Measurements from ENCODE around the gene MED27.

Gene MED27

DNA sequence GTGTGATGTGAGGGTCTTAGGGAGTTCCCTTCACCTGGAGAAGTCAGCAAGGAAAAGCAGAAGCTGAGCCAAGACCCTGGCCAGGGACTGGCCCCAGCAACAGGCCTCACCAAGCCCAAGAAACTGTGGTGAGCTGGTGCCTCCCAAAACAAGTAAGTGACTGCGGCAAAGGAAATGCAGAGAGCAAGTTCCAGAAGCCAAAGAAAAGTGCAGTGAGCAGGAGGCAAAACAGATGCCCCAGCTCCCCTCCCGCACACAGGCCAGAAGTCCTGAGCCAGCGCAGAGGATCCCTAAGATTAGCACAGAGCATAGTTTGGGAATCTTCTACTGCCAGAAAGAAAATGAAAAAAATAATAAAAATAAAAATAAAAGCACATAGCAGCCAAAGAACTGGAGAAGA, 13.2 kb downstream of the MED27 start:
- TF ChIP-seq YY1 (IDR thresholded peaks at IDR 0.05; ENCODE audit: low read depth) (no peak), MAX (IDR thresholded peaks at IDR 0.05) (no peak), CREB1 (IDR thresholded peaks at IDR 0.05; ENCODE audit: low read depth) (no peak), CEBPB (IDR thresholded peaks at IDR 0.05) (no peak), TAF1 (IDR thresholded peaks at IDR 0.05; ENCODE audit: low read depth) (no peak), ZBTB7A (IDR thresholded peaks at IDR 0.05; ENCODE audit: low read depth) (no peak), EP300 (IDR thresholded peaks at IDR 0.05; ENCODE audit: borderline replicate concordance) (no peak), NFIC (IDR thresholded peaks at IDR 0.05) (no peak), REST (IDR thresholded peaks at IDR 0.05; ENCODE audit: low read depth) (no peak), TCF12 (IDR thresholded peaks at IDR 0.05; ENCODE audit: low read depth) (no peak)

DNA sequence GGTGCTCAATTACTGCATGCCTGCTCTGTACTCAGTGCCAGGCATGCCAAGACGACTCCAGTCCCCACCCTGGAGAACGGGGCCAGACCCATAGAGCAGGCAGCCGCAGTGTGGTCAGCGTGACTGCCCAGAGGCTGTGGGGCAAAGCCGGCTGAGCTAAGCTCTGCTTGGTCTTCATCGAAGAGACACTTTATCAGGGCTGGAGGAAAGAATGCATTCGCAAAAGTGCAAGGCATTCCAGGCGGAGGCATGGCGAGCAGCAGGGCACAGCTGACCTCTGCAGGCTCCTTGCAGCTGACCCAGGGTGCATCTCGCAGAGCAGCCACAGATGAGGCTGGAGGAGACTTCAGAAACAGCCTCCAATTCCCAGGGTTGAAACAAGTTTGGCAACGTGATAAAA, 13.6 kb downstream of the MED27 start:
- TF ChIP-seq ZBTB7A (IDR thresholded peaks at IDR 0.05; ENCODE audit: low read depth) (no peak), CEBPB (IDR thresholded peaks at IDR 0.05) (no peak), TEAD4 (IDR thresholded peaks at IDR 0.05) (no peak), FOXM1 (IDR thresholded peaks at IDR 0.05; ENCODE audit: borderline replicate concordance, low read depth) (no peak), YY1 (IDR thresholded peaks at IDR 0.05; ENCODE audit: low read depth) (no peak), EP300 (IDR thresholded peaks at IDR 0.05; ENCODE audit: borderline replicate concordance) (no peak), TAF1 (IDR thresholded peaks at IDR 0.05; ENCODE audit: low read depth) (no peak), EGR1 (IDR thresholded peaks at IDR 0.05) (no peak), TCF12 (IDR thresholded peaks at IDR 0.05; ENCODE audit: low read depth) (no peak), REST (IDR thresholded peaks at IDR 0.05; ENCODE audit: low read depth) (no peak)

DNA sequence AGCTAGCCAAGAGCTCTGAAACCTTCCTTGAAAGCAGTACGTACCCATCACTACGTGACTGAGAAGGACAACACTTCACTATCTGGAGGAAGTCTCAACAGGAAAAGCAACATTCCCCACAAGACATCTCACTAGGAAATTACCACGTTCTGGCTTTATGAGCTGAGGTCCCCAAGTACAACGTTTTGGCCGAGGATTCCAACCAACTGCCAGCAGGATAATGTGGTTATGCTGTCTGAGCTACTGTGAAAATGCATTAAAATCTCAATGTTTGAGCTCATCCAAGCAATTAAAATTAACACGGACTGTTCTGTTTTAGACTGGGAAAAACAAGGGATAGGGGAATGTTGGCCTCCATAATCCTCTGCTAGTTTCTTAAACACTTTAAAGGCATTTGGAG, 16.4 kb downstream of the MED27 start:
- TF ChIP-seq FOXM1 (IDR thresholded peaks at IDR 0.05; ENCODE audit: borderline replicate concordance, low read depth) (no peak), ZBTB7A (IDR thresholded peaks at IDR 0.05; ENCODE audit: low read depth) (no peak), CREB1 (IDR thresholded peaks at IDR 0.05; ENCODE audit: low read depth) (no peak), RAD21 (IDR thresholded peaks at IDR 0.05; ENCODE audit: low read depth) (no peak), NFIC (IDR thresholded peaks at IDR 0.05) (no peak), TEAD4 (IDR thresholded peaks at IDR 0.05) (no peak), CEBPB (IDR thresholded peaks at IDR 0.05) (no peak), MAX (IDR thresholded peaks at IDR 0.05) (no peak)

GRCh38 chr9:132062806-132063205, 16.9 kb downstream of the MED27 start:
- TF ChIP-seq USF1 (IDR thresholded peaks at IDR 0.05) (no peak), CREB1 (IDR thresholded peaks at IDR 0.05; ENCODE audit: low read depth) (no peak), TCF12 (IDR thresholded peaks at IDR 0.05; ENCODE audit: low read depth) (no peak), TEAD4 (IDR thresholded peaks at IDR 0.05) (no peak)

DNA sequence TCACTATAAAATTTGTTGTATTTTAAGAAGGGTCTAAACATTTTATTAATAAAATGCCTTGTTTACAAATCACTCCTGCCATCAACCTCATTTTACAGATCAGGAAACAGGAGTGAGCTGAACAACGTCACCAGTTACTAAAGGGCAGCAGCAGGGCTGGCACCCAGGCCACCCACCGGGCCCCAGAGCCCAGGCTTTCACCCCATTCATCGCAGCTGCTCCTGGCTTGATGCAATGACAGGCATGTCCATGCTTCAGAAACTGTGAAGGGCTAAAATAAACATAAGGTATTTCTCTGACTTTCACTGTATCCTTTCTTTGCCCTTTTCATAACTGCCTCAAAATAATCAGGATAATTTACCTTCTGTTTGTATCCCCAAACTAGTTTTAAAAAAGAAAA, 18.1 kb downstream of the MED27 start:
- no peak for TF ChIP-seq NFIC (IDR thresholded peaks at IDR 0.05)
- no peak for TF ChIP-seq TAF1 (IDR thresholded peaks at IDR 0.05; ENCODE audit: low read depth)
- no peak for TF ChIP-seq RAD21 (IDR thresholded peaks at IDR 0.05; ENCODE audit: low read depth)

- no peak for TF ChIP-seq TCF12 (IDR thresholded peaks at IDR 0.05; ENCODE audit: low read depth)
- no peak for TF ChIP-seq TAF1 (IDR thresholded peaks at IDR 0.05; ENCODE audit: low read depth)
- no peak for TF ChIP-seq EGR1 (IDR thresholded peaks at IDR 0.05)
- TF ChIP-seq NFIC (IDR thresholded peaks at IDR 0.05), result no peak
- no peak for TF ChIP-seq EP300 (IDR thresholded peaks at IDR 0.05; ENCODE audit: borderline replicate concordance)
Observed at GRCh38 chr9:132059361-132059760, 20.3 kb downstream of the MED27 start.

GRCh38 chr9:132056717-132057560, 22.7 kb downstream of the MED27 start:
- TF ChIP-seq FOXM1 (IDR thresholded peaks at IDR 0.05; ENCODE audit: borderline replicate concordance, low read depth) (no peak), TAF1 (IDR thresholded peaks at IDR 0.05; ENCODE audit: low read depth) (no peak), NFIC (IDR thresholded peaks at IDR 0.05) (no peak), EP300 (IDR thresholded peaks at IDR 0.05; ENCODE audit: borderline replicate concordance) (no peak)

Measured in Ishikawa (cell line).